GM18909 (cell line): Measurements from ENCODE around the gene PCDH9.
A peak's percentile ranks its signal among the peaks of the same experiment; 100 is the strongest.

Experiments
- ATAC-seq: cut with Tn5 transposase; IDR thresholded peaks from one replicate; pipeline ENCODE4 v1.9.1; 2021; ENCODE audit warnings: mild to moderate bottlenecking; ENCODE audit not compliant: unreplicated experiment, poor library complexity

PCDH9 gene

GRCh38 chr13:66375756-66376155, 854.4 kb downstream of the PCDH9 start:
- no peak for ATAC-seq

GRCh38 chr13:66369666-66370065, 860.5 kb downstream of the PCDH9 start:
- ATAC-seq, result no peak

GRCh38 chr13:66367356-66367755, 862.8 kb downstream of the PCDH9 start:
- no peak for ATAC-seq

- no peak for ATAC-seq
These were observed 865.0 kb downstream of the PCDH9 start for GRCh38 chr13:66365101-66365500.

- ATAC-seq, result no peak
These were observed 865.8 kb downstream of the PCDH9 start for GRCh38 chr13:66364346-66364745.

- ATAC-seq, result no peak
These were observed 867.7 kb downstream of the PCDH9 start for GRCh38 chr13:66362485-66362884.

- ATAC-seq, result peak; percentile 68
These were observed 870.1 kb downstream of the PCDH9 start for GRCh38 chr13:66359910-66360552.

- ATAC-seq, result no peak
These were observed 870.7 kb downstream of the PCDH9 start for GRCh38 chr13:66359393-66359792.

- no peak for ATAC-seq
These were observed 871.6 kb downstream of the PCDH9 start for GRCh38 chr13:66358564-66358963.

GRCh38 chr13:66357463-66357862, 872.7 kb downstream of the PCDH9 start:
- ATAC-seq, result no peak

GRCh38 chr13:66354879-66355751, 875.0 kb downstream of the PCDH9 start:
- ATAC-seq, result no peak

GRCh38 chr13:66353664-66354063, 876.5 kb downstream of the PCDH9 start:
- ATAC-seq, result no peak

GRCh38 chr13:66349966-66350365, 880.2 kb downstream of the PCDH9 start:
- ATAC-seq, result no peak

GRCh38 chr13:66348745-66349690, 881.1 kb downstream of the PCDH9 start:
- ATAC-seq, result no peak

GRCh38 chr13:66347486-66348117, 882.5 kb downstream of the PCDH9 start:
- ATAC-seq, result no peak

GRCh38 chr13:66345971-66346370, 884.2 kb downstream of the PCDH9 start:
- no peak for ATAC-seq

- ATAC-seq, result no peak
These were observed 884.7 kb downstream of the PCDH9 start for GRCh38 chr13:66345518-66345810.

GRCh38 chr13:66344805-66345517, 885.2 kb downstream of the PCDH9 start:
- no peak for ATAC-seq

- ATAC-seq, result no peak
These were observed 886.8 kb downstream of the PCDH9 start for GRCh38 chr13:66343224-66343828.
